RCC 7860 (cell line): ENCODE results near the gene SSH3.

Experiments used
- DNase-seq: peaks from one replicate; pipeline ENCODE4 v3.0.0-alpha.2; 2015; ENCODE audit warnings: low spot score
- FAIRE-seq: peaks from 2 replicates; lab custom pipeline; 2012; peaks lifted over from hg19 to GRCh38; lab: Jason Lieb, UNC

The SSH3 gene

GRCh38 chr11:67289651-67290479 lies 13.5 kb upstream of the SSH3 start:
- FAIRE-seq (no peak), DNase-seq (peak; percentile 10)

- DNase-seq: no peak
- FAIRE-seq: no peak
These were observed 12.5 kb upstream of the SSH3 start for GRCh38 chr11:67290801-67291200.

- DNase-seq (no peak), FAIRE-seq (no peak)
These were observed 11.6 kb upstream of the SSH3 start for GRCh38 chr11:67291481-67292381.

- no peak for FAIRE-seq
- no peak for DNase-seq
These were observed 10.7 kb upstream of the SSH3 start for GRCh38 chr11:67292671-67293070.

- DNase-seq (peak; percentile 16), FAIRE-seq (no peak)
These were observed 10.2 kb upstream of the SSH3 start for GRCh38 chr11:67293090-67293489.

- no peak for FAIRE-seq
- no peak for DNase-seq
These were observed 7.5 kb upstream of the SSH3 start for GRCh38 chr11:67295846-67296245.

- DNase-seq (no peak), FAIRE-seq (no peak)
These were observed 4.5 kb upstream of the SSH3 start for GRCh38 chr11:67298786-67299185.

GRCh38 chr11:67299471-67300191 lies 3.7 kb upstream of the SSH3 start:
- DNase-seq: no peak
- FAIRE-seq: no peak

GRCh38 chr11:67300256-67300755 lies 3.0 kb upstream of the SSH3 start:
- DNase-seq (no peak), FAIRE-seq (no peak)

- DNase-seq (no peak), FAIRE-seq (no peak)
These were observed 2.5 kb upstream of the SSH3 start for GRCh38 chr11:67300756-67301312.

GRCh38 chr11:67301313-67301921 lies 1.9 kb upstream of the SSH3 start:
- FAIRE-seq (no peak), DNase-seq (no peak)

- FAIRE-seq: no peak
- DNase-seq: peak; percentile 23
These were observed 1.3 kb upstream of the SSH3 start for GRCh38 chr11:67301951-67302516.

- no peak for DNase-seq
- FAIRE-seq: no peak
These were observed 679 bp upstream of the SSH3 start for GRCh38 chr11:67302571-67303131.

- peak; percentile 5 for DNase-seq
- no peak for FAIRE-seq
These were observed 593 bp downstream of the SSH3 start for GRCh38 chr11:67303835-67304411.

GRCh38 chr11:67304511-67305113 lies 1.3 kb downstream of the SSH3 start:
- no peak for FAIRE-seq
- no peak for DNase-seq

GRCh38 chr11:67306769-67307544 lies 3.6 kb downstream of the SSH3 start:
- FAIRE-seq (no peak), DNase-seq (no peak)

GRCh38 chr11:67307545-67308001 lies 4.2 kb downstream of the SSH3 start:
- DNase-seq (no peak), FAIRE-seq (no peak)
